ENCODE data around the gene IFNGR1.

GRCh38 chr6:137177611-137178010 lies 41.6 kb downstream of the IFNGR1 start:
- TF ChIP-seq ZNF274 (IDR thresholded peaks at IDR 0.05; ENCODE audit: low read depth, low read length) (no peak), YY1 (IDR thresholded peaks at IDR 0.05; ENCODE audit: insufficient read depth, insufficient read length) (no peak), SUZ12 (IDR thresholded peaks at IDR 0.05; ENCODE audit: extremely low read depth, insufficient read depth, insufficient read length) (no peak)

Measured in NT2/D1 (cell line).